NK-92 (cell line): ENCODE measurements around the gene ING1.

Experiments
- DNase-seq: peaks from one replicate; lab custom pipeline; 2025; ENCODE audit not compliant: unreplicated experiment; lab: John Stamatoyannopoulos, UW

Gene ING1

GRCh38 chr13:110769097-110769496 is 55.6 kb downstream of the ING1 start:
- DNase-seq = no peak

- no peak for DNase-seq
These were observed 57.2 kb downstream of the ING1 start for GRCh38 chr13:110770678-110771077.

- DNase-seq = no peak
These were observed 57.7 kb downstream of the ING1 start for GRCh38 chr13:110771194-110771593.

- no peak for DNase-seq
These were observed 58.8 kb downstream of the ING1 start for GRCh38 chr13:110772091-110772984.
